Testis (tissue), 2 donors: ENCODE data around the gene OPCML.

Experiments used
- POLR2A ChIP-seq: fragments of 450-650 bp; IDR thresholded peaks from one replicate; pipeline ENCODE4 v1.6.1; 2017; ENCODE audit warnings: antibody characterized with exemption, mild to moderate bottlenecking, moderate library complexity
- TF ChIP-seq, protein P1 (sequence below), 3 experiments: fragments of 450-650 bp in 2 of 3; fragments of 200-600 bp in 1 of 3; sonication (generic) in 1 of 3; IDR thresholded peaks; one replicate each; pipeline ENCODE4 v1.5.1; 2016 to 2019; ENCODE audit warnings: antibody characterized with exemption in 3 of 3, mild to moderate bottlenecking in 2 of 3, moderate library complexity in 1 of 3

DNA sequence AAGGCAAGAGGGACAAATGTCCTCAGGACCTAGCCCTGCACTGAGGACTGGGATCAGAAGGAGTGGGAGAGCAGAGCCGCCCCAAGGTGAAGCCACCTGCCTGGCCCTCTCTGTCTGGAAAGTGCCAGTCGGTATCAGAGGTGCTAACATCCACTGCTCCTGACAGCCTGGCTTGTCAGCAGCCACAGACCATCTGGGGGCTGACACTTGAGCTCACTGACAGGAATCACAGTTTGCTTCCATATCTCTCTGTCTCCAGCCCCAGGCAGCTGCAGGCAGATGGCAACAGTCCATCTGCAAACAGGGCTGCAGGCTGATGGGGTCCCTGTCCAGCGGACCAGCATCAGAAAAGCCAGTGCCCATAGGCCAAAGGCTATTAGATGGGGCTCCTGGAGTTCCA lies 5.5 kb downstream of the OPCML start:
- TF ChIP-seq, protein P1, sequence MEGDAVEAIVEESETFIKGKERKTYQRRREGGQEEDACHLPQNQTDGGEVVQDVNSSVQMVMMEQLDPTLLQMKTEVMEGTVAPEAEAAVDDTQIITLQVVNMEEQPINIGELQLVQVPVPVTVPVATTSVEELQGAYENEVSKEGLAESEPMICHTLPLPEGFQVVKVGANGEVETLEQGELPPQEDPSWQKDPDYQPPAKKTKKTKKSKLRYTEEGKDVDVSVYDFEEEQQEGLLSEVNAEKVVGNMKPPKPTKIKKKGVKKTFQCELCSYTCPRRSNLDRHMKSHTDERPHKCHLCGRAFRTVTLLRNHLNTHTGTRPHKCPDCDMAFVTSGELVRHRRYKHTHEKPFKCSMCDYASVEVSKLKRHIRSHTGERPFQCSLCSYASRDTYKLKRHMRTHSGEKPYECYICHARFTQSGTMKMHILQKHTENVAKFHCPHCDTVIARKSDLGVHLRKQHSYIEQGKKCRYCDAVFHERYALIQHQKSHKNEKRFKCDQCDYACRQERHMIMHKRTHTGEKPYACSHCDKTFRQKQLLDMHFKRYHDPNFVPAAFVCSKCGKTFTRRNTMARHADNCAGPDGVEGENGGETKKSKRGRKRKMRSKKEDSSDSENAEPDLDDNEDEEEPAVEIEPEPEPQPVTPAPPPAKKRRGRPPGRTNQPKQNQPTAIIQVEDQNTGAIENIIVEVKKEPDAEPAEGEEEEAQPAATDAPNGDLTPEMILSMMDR (IDR thresholded peaks at IDR 0.05) = no peak
- TF ChIP-seq POLR2A = no peak
